H54 (cell line): Measurements from ENCODE around the gene SSBP3.
A peak's percentile ranks its signal among the peaks of the same experiment; 100 is the strongest.

Experiments
- DNase-seq: peaks from one replicate; pipeline ENCODE4 v3.0.0; 2011; ENCODE audit warnings: low spot score, mixed read lengths; ENCODE audit not compliant: insufficient read length
- FAIRE-seq: peaks from 3 replicates; lab custom pipeline; 2011; peaks lifted over from hg19 to GRCh38; lab: Jason Lieb, UNC
- POLR2A ChIP-seq: IDR thresholded peaks from 2 replicates; pipeline ENCODE4 v1.6.1; 2011; ENCODE audit warnings: low read depth, mild to moderate bottlenecking, low read length

The SSBP3 gene

GRCh38 chr1:54250670-54251069 is 155.5 kb downstream of the SSBP3 start:
- no peak for FAIRE-seq
- DNase-seq: no peak
- no peak for TF ChIP-seq POLR2A

- peak; percentile 93 for DNase-seq
- FAIRE-seq: no peak
- no peak for TF ChIP-seq POLR2A
Measured at GRCh38 chr1:54249819-54250435, 156.3 kb downstream of the SSBP3 start.

DNA sequence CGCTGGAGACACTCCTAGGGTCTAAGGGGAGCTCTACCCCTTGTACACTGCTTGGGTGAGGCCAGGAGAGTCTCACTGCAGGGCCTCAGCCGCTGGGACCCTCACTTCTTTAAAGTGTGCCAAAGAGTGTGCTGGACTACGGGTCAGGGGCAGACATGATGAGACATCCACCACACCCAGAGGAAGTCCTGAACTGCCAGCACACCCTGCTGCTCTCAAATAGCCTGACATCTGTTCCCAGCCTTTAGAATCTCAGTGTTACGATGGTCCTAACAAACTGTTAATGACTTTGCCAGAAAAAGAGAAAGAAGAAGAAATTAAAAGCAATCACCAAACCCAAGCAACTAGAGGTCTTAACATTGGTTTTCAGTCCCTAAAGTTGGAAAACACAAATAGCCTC is 157.2 kb downstream of the SSBP3 start:
- DNase-seq: peak; percentile 36
- no peak for FAIRE-seq
- TF ChIP-seq POLR2A: no peak

DNA sequence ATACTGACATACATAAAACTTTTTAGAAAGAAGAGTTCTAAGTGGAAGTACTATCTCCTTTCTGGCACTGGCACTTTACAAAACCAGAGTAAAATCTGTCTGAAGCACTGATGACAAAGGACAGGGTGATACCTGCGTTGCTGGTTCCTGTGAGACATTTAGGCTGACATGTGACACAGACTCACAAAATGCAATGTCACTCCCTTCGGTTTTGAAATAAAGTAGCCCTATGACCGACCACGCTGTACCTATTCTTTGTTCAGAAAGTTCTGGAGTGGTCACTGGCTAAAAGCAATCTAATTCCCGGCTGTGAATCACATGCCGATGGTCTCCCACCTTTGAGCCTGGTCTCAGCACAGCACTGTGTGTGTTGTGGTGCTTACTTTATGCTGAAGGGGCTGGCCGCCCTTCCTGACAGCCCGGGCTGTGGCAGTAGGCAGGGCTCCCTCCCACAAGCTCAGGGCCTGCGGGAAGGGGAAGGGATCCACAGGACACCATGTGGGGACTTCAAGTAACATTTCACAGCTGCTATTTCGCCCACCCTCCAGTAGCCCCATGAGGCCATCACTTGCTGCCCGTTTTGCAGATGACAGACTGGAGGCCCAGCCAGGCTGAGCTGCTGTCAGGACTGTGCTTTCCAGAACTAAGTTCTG is 158.2 kb downstream of the SSBP3 start:
- DNase-seq (no peak), FAIRE-seq (no peak)
- no peak for TF ChIP-seq POLR2A

GRCh38 chr1:54246116-54246721 is 160.0 kb downstream of the SSBP3 start:
- DNase-seq (no peak), FAIRE-seq (no peak)
- no peak for TF ChIP-seq POLR2A

DNA sequence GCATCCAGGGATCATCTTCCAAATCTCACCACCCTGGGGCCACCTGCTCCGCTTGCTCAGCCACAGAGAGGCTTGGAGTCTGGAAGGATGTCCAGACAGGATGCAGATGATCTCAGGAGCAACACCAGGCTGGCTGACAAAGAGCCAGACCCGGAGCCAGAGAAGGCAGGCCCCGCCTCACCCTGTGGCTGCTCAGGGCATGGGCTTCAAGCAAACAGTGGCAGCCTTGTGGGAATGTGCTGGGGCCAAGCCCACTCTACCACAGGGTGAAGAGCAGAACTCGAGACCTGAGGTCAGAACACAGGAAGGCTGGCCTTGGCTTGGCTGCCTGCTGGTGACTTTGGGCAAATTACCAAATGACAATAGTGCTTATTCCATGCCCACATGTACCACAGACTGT is 160.7 kb downstream of the SSBP3 start:
- TF ChIP-seq POLR2A: no peak
- DNase-seq (peak; percentile 29), FAIRE-seq (no peak)

- TF ChIP-seq POLR2A: no peak
- no peak for FAIRE-seq
- DNase-seq: no peak
Measured at GRCh38 chr1:54244655-54245054, 161.5 kb downstream of the SSBP3 start.

DNA sequence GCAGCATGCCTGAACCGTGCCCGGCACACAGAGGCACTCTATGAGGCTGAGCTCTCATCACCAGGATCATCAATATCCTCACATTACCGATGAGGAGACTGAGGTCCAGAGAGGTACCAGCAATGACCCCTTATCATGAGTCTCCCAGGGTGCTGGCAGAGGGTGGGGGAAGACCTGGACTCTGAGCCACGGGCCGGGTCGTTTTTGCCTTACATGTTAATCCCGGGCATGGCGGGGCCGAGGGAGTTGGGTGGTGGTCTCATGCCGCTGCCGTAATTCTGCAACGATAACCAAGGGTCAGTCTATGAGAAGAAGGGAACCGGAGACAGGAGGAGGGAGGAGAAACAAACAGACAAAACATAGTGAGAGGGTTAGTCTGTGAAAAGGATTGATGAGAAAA is 163.2 kb downstream of the SSBP3 start:
- no peak for DNase-seq
- no peak for FAIRE-seq
- TF ChIP-seq POLR2A: no peak

DNA sequence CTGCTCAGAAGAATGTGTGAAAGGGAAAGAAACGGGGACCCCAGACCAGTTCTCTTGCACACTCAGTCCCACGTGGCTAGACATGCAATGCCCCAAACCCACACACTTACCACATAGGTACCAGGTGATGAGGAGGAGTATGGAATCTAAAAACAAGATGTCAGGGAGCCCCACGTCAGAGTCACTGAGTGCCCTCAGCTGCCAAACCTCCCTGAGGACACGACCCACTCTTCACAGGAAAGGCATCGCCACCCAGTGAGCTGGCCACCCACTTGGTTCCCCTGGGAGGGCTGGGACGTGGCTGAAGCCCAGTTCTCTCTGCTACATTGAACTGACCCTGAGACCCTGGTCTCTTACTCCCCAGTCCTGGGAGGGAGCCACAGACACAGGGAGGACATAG is 164.8 kb downstream of the SSBP3 start:
- DNase-seq (no peak), FAIRE-seq (no peak)
- no peak for TF ChIP-seq POLR2A

- no peak for FAIRE-seq
- DNase-seq: no peak
- TF ChIP-seq POLR2A: no peak
Measured at GRCh38 chr1:54240741-54241335, 165.4 kb downstream of the SSBP3 start.

DNA sequence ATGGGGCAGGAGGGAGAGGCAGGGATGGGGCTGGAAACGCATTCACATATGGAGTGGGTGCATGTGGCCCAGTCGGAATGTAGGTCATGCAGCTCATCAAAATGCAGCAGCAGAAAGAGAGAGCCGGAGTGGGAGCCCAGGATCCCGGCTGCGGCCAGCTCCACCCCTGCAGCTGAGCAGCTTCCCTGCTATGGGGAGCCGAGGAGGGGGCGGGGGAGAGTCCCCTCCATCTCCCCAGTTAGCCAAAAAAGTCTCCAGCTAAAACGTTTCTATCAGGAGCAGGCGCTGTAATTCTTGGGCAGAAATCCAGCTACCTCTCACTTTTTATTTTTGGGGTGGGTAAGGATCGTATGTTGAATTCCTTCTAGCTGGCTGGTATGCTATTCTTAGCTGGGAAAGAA is 166.6 kb downstream of the SSBP3 start:
- no peak for FAIRE-seq
- no peak for DNase-seq
- no peak for TF ChIP-seq POLR2A

DNA sequence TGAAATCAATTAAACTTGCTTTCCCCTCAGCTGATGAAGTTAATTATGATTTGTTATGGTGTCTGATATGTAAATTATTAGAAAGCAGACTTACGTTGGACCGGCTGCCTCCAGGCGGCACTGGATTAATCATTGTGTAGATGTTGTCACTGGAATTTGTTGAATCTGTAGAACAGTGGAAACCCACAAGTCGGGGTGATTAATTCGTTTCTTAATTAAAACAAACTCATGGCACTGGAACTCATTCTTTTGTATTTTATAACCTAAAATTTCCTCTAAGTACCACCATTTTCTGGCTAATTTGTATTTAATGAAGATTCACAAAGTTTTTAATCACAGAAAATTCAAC is 167.2 kb downstream of the SSBP3 start:
- no peak for FAIRE-seq
- no peak for TF ChIP-seq POLR2A
- no peak for DNase-seq

GRCh38 chr1:54238353-54239034 is 167.7 kb downstream of the SSBP3 start:
- FAIRE-seq (no peak), DNase-seq (no peak)
- TF ChIP-seq POLR2A: no peak

- DNase-seq (no peak), FAIRE-seq (no peak)
- TF ChIP-seq POLR2A: no peak
Measured at GRCh38 chr1:54237586-54237985, 168.6 kb downstream of the SSBP3 start.
